Gastrocnemius medialis (tissue), 4 donors: ENCODE results near the gene IL1R1.

ENCODE experiments used
- POLR2A ChIP-seq, 2 donors: fragments of 450-650 bp; IDR thresholded peaks; one replicate each; pipeline ENCODE4 v1.6.1; 2017; ENCODE audit warnings: antibody characterized with exemption in 2 of 2, mild to moderate bottlenecking in 2 of 2, moderate library complexity in 2 of 2
- TF ChIP-seq, protein P1 (sequence below), 5 experiments: fragments of 450-650 bp in 3 of 5; fragments of 200-600 bp in 2 of 5; sonication (generic) in 2 of 5; IDR thresholded peaks in 4 of 5; conservative IDR thresholded peaks in 1 of 5; 1 replicate in 4 of 5; 2 replicates in 1 of 5; pipeline ENCODE4 v1.5.1; 2016 to 2019; ENCODE audit warnings: antibody characterized with exemption in 5 of 5, mild to moderate bottlenecking in 3 of 5, moderate library complexity in 3 of 5

DNA sequence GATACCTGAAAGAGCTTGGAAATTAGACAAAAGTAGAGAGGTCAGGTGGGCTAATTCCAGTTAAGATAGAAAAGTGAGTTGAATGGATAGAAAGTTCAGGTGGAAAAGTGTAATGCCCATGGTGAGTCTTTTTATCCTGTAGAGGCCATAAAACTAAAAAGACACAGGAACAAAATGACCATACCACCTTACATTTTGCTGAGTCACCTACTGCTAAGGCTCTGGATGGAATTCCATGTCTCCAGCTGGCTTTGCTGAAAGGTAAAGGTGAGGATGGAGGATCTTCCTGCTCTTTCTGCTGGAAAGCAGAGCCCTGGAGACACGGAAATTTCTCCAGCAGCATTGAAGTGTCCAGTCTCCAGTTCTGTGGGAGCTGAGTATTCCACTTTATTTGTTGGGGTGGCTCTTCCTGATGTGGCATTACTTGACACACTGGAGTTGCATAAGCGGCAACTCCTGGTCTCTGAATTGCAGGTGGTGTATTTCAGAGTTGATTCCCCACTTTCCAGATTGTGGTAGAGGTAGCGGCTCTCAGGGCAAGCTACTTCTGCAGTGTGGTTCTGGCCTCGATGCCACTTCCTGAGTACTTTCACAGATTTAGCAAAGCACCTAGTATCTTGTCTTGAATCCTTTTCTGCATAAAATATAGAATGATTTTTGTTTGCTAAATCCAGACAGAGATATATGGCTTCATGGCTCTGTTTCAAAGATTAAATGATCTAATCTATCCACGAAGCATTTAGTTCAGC lies 55.0 kb downstream of the IL1R1 start:
- TF ChIP-seq, protein P1, sequence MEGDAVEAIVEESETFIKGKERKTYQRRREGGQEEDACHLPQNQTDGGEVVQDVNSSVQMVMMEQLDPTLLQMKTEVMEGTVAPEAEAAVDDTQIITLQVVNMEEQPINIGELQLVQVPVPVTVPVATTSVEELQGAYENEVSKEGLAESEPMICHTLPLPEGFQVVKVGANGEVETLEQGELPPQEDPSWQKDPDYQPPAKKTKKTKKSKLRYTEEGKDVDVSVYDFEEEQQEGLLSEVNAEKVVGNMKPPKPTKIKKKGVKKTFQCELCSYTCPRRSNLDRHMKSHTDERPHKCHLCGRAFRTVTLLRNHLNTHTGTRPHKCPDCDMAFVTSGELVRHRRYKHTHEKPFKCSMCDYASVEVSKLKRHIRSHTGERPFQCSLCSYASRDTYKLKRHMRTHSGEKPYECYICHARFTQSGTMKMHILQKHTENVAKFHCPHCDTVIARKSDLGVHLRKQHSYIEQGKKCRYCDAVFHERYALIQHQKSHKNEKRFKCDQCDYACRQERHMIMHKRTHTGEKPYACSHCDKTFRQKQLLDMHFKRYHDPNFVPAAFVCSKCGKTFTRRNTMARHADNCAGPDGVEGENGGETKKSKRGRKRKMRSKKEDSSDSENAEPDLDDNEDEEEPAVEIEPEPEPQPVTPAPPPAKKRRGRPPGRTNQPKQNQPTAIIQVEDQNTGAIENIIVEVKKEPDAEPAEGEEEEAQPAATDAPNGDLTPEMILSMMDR (IDR thresholded peaks at IDR 0.05 in 4 of 5, conservative IDR thresholded peaks at IDR 0.05 in 1 of 5), result no peak
- no peak for TF ChIP-seq POLR2A (IDR thresholded peaks at IDR 0.05)
